ENCODE measurements around the gene ELANE. TPM values are rescaled to one million over a fixed set of nuclear protein-coding genes. Genes with fewer than 3 reads are reported as not detected.

Gene ELANE
- total and polyA plus RNA-seq, 2 experiments from 2014 or later = not detected

DNA sequence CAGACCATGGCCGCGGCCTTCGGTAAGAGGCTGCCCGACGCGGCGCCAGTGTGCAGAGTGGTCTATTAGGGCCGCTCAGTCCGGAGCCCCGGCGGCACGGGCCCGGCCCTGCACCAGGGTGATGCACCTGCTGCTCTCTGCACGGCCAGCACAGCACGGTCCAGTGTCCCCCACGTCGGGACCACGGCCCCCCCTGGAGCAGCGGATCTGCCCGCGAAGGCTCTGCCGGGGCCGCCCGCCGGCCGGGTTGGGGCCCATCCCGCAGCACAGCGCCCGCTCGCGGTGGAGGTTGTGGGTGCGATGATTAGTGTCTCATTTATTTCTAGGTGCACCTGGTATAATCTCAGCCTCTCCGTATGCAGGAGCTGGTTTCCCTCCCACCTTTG is 46.9 kb upstream of the ELANE start:
- Histone ChIP-seq H3K4me3 (no peak overlapping the region), H3K4me1 (ENCODE audit: low read depth) (peaks cover 26% of the 10 kb centered on the region), H3K36me3 (peaks cover 58% of the 10 kb centered on the region), H3K9me3 (ENCODE audit: low read depth) (no peaks in the 10 kb centered on the region), H3K27ac (no peak overlapping the region), H3K27me3 (no peaks in the 10 kb centered on the region)
- no peak for DNase-seq (ENCODE audit: low read depth in 1 of 2, low spot score in 1 of 2)
- TF ChIP-seq, protein P1, sequence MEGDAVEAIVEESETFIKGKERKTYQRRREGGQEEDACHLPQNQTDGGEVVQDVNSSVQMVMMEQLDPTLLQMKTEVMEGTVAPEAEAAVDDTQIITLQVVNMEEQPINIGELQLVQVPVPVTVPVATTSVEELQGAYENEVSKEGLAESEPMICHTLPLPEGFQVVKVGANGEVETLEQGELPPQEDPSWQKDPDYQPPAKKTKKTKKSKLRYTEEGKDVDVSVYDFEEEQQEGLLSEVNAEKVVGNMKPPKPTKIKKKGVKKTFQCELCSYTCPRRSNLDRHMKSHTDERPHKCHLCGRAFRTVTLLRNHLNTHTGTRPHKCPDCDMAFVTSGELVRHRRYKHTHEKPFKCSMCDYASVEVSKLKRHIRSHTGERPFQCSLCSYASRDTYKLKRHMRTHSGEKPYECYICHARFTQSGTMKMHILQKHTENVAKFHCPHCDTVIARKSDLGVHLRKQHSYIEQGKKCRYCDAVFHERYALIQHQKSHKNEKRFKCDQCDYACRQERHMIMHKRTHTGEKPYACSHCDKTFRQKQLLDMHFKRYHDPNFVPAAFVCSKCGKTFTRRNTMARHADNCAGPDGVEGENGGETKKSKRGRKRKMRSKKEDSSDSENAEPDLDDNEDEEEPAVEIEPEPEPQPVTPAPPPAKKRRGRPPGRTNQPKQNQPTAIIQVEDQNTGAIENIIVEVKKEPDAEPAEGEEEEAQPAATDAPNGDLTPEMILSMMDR (IDR thresholded peaks at IDR 0.05; ENCODE audit: low read depth, low read length) = no peak

GRCh38 chr19:805600-806550 is 46.2 kb upstream of the ELANE start:
- no peak overlapping the region for H3K27ac ChIP-seq
- H3K36me3 ChIP-seq = peaks cover 65% of the 10 kb centered on the region

DNA sequence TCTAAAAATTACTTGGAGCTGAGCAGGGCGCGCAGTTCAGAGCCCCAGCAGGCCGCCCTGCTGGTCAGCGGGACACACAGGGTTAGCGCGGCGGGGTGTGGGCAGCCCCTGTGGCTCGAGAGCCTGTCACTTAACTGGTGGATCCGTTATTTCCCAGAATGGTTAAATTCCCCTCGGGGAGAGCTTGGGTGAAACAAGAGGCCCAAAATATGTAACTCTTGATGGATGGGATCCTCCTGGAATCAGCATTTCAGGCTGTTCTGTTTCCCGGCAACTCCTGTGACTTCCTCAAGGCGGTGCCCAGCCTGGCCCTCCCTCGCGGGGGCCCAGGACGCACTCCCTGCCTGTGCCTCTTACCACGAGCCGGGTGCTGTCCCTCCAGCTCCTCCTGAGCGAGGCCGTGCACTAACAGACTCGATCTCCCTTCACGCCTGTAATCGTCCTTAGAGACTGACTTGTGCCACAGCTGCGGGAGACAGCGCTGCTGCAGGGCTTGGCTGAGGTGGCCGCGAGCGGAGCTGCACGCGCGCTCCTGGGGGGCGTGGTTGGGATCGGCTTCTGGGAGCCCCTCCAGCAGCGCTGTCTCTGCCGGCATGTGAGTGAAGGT is 45.2 kb upstream of the ELANE start:
- no peaks in the 10 kb centered on the region for H3K9me3 ChIP-seq (ENCODE audit: low read depth)
- no peak for DNase-seq (ENCODE audit: low read depth in 1 of 2, low spot score in 1 of 2)
- peaks cover 10% of the 10 kb centered on the region for H3K4me1 ChIP-seq (ENCODE audit: low read depth)
- no peaks in the 10 kb centered on the region for H3K27me3 ChIP-seq
- H3K27ac ChIP-seq = no peak overlapping the region
- no peak overlapping the region for H3K4me3 ChIP-seq
- H3K36me3 ChIP-seq = peaks cover 76% of the 10 kb centered on the region
- TF ChIP-seq, protein P1 (IDR thresholded peaks at IDR 0.05; ENCODE audit: low read depth, low read length) = no peak

More at GRCh38 chr19:805600-806550, 46.2 kb upstream of the ELANE start:
- no peak for DNase-seq (ENCODE audit: low read depth in 1 of 2, low spot score in 1 of 2)
- H3K9me3 ChIP-seq (ENCODE audit: low read depth) = no peaks in the 10 kb centered on the region
- no peaks in the 10 kb centered on the region for H3K27me3 ChIP-seq
- TF ChIP-seq, protein P1 (IDR thresholded peaks at IDR 0.05; ENCODE audit: low read depth, low read length) = no peak
- peaks cover 20% of the 10 kb centered on the region for H3K4me1 ChIP-seq (ENCODE audit: low read depth)
- H3K4me3 ChIP-seq = no peak overlapping the region

GRCh38 chr19:807627-808422 is 44.3 kb upstream of the ELANE start:
- DNase-seq (ENCODE audit: low read depth in 1 of 2, low spot score in 1 of 2) = no peak
- H3K9me3 ChIP-seq (ENCODE audit: low read depth) = no peaks in the 10 kb centered on the region
- no peaks in the 10 kb centered on the region for H3K27me3 ChIP-seq
- no peak overlapping the region for H3K4me3 ChIP-seq
- H3K4me1 ChIP-seq (ENCODE audit: low read depth) = peaks cover 2% of the 10 kb centered on the region
- H3K27ac ChIP-seq = no peak overlapping the region
- H3K36me3 ChIP-seq = peaks cover 78% of the 10 kb centered on the region
- TF ChIP-seq, protein P1 (IDR thresholded peaks at IDR 0.05; ENCODE audit: low read depth, low read length) = no peak

DNA sequence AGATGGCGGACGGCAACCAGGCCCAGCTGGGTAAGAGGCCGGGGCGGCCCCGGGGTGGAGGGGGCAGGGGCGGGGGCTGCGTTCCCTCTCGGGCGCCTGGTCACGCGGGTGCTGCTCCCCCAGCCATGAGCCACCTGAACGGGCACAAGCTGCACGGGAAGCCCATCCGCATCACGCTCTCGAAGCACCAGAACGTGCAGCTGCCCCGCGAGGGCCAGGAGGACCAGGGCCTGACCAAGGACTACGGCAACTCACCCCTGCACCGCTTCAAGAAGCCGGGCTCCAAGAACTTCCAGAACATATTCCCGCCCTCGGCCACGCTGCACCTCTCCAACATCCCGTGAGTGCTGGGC is 43.7 kb upstream of the ELANE start:
- Histone ChIP-seq H3K36me3 (peaks cover 84% of the 10 kb centered on the region), H3K9me3 (ENCODE audit: low read depth) (no peaks in the 10 kb centered on the region), H3K27me3 (no peaks in the 10 kb centered on the region), H3K27ac (no peak overlapping the region), H3K4me1 (ENCODE audit: low read depth) (no peaks in the 10 kb centered on the region), H3K4me3 (no peak overlapping the region)
- DNase-seq (ENCODE audit: low read depth in 1 of 2, low spot score in 1 of 2) = no peak
- TF ChIP-seq, protein P1 (IDR thresholded peaks at IDR 0.05; ENCODE audit: low read depth, low read length) = no peak

Measured in cardiac muscle cell (in vitro differentiated cells and primary cell).